B cell (primary cell): ENCODE measurements around the gene SUSD5.

Source experiments
- EZH2 ChIP-seq: IDR thresholded peaks from 2 replicates; pipeline ENCODE4 v1.6.1; 2012; ENCODE audit warnings: borderline replicate concordance, low read depth, mild to moderate bottlenecking, moderate library complexity, low read length; ENCODE audit not compliant: insufficient read depth, poor library complexity, severe bottlenecking
- TF ChIP-seq, protein P1 (sequence below): fragments of 200-600 bp; IDR thresholded peaks from one replicate; pipeline ENCODE4 v1.8.0; 2022; ENCODE audit warnings: antibody characterized with exemption, mild to moderate bottlenecking

DNA sequence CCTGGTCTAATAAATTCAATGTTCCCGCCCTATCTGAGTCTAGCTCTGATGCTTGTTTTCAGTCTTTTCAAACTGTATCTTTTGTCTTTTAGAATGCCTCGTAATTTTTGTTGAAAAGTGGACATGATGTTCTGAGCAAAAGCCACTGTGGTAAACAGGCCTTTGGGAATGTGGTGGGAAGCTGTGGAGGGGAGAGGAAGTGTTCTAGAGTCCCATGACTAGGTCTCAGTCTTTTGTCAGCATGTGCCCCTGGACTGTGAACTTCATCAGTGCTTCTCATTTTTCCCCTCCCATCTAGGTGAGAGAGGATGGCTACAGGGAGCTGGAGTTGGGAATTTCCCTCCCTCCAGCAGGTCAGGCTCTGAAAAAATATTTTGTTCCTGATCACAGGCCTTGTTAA is 33.7 kb downstream of the SUSD5 start:
- TF ChIP-seq, protein P1, sequence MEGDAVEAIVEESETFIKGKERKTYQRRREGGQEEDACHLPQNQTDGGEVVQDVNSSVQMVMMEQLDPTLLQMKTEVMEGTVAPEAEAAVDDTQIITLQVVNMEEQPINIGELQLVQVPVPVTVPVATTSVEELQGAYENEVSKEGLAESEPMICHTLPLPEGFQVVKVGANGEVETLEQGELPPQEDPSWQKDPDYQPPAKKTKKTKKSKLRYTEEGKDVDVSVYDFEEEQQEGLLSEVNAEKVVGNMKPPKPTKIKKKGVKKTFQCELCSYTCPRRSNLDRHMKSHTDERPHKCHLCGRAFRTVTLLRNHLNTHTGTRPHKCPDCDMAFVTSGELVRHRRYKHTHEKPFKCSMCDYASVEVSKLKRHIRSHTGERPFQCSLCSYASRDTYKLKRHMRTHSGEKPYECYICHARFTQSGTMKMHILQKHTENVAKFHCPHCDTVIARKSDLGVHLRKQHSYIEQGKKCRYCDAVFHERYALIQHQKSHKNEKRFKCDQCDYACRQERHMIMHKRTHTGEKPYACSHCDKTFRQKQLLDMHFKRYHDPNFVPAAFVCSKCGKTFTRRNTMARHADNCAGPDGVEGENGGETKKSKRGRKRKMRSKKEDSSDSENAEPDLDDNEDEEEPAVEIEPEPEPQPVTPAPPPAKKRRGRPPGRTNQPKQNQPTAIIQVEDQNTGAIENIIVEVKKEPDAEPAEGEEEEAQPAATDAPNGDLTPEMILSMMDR, result no peak
- no peak for TF ChIP-seq EZH2
